Jurkat, Clone E6-1 (cell line): ENCODE measurements around the gene IFNL3. TPM values are rescaled to one million over a fixed set of nuclear protein-coding genes. Genes with fewer than 3 reads are reported as not detected.
"Not testable (repeated sequence)": the region's sequence is repeated elsewhere in the genome, so short reads cannot be mapped to it uniquely, and the experiment has no call there.

ENCODE experiments used
- DNase-seq: peaks from one replicate; pipeline ENCODE4 v3.0.0-alpha.2; 2011; ENCODE audit warnings: low read depth, low spot score
- H3K4me3 ChIP-seq: 2 replicates; pipeline ENCODE4 v1.5.1; 2011; ENCODE audit warnings: mild to moderate bottlenecking, low read length, control low read depth, moderate library complexity
- polyA plus RNA-seq: library from polyadenylated mRNA; unstranded; fragments of >200 nt; gene quantifications from one replicate; pipeline ENCODE4 v1.2.1, GENCODE V29; 2012; ENCODE audit warnings: missing spikeins; ENCODE audit not compliant: insufficient read length, insufficient read depth

The IFNL3 gene
- polyA plus RNA-seq, result not detected

DNA sequence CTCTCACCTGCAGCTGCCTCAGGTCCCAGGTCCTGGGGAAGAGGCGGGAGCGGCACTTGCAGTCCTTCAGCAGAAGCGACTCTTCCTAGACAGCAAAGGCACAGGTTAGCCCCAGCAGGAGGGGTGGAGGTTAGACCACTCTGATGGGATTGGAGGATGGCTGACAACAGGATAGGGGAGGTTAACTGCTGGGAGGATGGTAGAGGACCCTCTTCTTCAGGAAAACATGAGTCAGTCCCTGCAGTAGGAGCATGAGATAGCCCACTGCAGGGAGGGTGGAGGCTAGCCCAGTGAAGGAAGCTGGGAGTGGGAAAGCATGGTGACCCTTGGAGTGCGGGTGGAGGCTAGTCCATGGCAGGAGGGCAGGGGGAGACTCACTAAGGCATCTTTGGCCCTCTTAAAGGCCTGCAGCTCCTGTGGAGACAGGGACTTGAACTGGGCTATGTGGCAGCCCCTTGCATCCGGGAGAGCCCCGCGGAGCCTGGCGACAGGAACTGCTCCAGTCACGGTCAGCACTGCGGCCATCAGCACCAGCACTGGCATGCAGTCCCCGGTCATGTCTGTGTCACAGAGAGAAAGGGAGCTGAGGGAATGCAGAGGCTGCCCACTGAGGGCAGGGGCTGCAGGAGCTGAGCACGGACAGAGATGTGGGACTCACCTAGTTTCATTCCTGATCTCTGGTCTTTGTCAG lies at the start of gene IFNL3:
TSS of gene IFNL3 (minus strand) at position 597 of the 691 bp plus-strand sequence. CDS start at position 558, 39 bp downstream.
- not testable (repeated sequence) for H3K4me3 ChIP-seq, DNase-seq

GRCh38 chr19:39293394-39293793 lies 48.6 kb upstream of the IFNL3 start:
- no peak overlapping the region for H3K4me3 ChIP-seq
- no peak for DNase-seq

- DNase-seq, result no peak
Measured at GRCh38 chr19:39284032-39284431, 39.2 kb upstream of the IFNL3 start.

GRCh38 chr19:39282021-39282420 lies 37.2 kb upstream of the IFNL3 start:
- no peak for DNase-seq

More at GRCh38 chr19:39284032-39284431, 39.2 kb upstream of the IFNL3 start:
- H3K4me3 ChIP-seq, result no peak overlapping the region

DNA sequence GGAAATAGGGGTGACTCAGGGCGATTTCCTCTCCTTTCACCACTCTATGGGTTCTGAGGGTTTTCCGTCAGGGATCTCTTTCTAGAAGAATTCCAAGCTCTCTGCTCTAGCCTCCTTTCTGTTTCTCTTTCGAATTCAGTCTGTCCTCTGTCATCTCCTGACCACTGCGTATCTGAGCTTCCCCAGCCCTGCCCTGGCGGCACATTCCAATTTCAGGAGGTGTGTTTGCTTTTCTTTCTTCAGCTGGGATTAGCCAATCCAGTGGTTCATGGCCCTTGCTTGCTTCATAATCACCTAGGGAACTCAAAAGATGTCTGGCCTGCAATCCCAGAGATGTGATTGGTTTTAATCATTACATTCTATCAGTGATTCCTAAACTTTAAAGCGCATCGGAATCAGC lies 32.8 kb upstream of the IFNL3 start:
- H3K4me3 ChIP-seq, result no peak overlapping the region
- no peak for DNase-seq

More at GRCh38 chr19:39282021-39282420, 37.2 kb upstream of the IFNL3 start:
- H3K4me3 ChIP-seq, result no peak overlapping the region

- no peak overlapping the region for H3K4me3 ChIP-seq
- no peak for DNase-seq
Measured at GRCh38 chr19:39276740-39277139, 31.9 kb upstream of the IFNL3 start.

GRCh38 chr19:39275578-39275977 lies 30.8 kb upstream of the IFNL3 start:
- DNase-seq, result no peak
- no peak overlapping the region for H3K4me3 ChIP-seq

GRCh38 chr19:39273859-39274258 lies 29.1 kb upstream of the IFNL3 start:
- DNase-seq, H3K4me3 ChIP-seq: not testable (repeated sequence)

DNA sequence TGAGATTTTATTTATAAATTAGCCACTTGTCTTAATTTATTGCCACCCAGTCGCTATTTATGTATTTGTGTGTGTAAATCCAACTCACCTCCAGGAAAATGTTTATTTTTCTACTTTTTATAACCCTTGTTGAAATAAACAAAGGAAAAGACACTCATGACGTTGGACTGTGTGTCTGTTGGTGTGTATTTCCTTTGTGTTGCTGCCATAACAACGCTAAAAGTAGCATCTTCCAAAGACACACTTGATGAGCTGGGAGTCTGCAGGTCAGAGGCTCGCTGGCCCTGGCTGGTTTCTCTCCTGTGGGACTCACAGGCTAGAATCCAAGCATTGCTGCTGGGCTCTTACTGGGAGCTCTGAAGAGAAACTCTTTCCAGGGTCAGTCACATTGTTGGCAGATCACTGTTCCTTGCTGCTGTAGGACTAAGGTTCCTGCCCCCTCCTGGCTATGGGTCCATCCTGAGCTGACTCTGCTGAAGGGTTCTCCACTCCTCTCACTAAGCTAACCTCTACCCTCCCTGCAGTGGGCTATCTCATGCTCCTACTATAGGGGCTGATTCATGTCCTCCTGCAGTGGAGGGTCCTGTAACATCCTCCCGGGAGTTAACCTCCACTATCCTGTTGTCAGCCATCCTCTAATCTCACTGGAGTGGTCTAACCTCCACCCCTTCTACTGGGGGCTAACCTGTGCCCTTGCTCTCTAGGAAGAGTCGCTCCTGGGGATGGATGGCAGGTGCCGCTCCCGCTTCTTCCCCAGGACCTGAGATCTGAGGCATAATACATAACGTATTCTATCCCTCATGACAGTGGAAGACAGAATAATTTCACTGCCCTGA lies 25.4 kb upstream of the IFNL3 start:
- DNase-seq, result no peak
- H3K4me3 ChIP-seq, result no peak overlapping the region

GRCh38 chr19:39269369-39269768 lies 24.6 kb upstream of the IFNL3 start:
- DNase-seq, H3K4me3 ChIP-seq: not testable (repeated sequence)

DNA sequence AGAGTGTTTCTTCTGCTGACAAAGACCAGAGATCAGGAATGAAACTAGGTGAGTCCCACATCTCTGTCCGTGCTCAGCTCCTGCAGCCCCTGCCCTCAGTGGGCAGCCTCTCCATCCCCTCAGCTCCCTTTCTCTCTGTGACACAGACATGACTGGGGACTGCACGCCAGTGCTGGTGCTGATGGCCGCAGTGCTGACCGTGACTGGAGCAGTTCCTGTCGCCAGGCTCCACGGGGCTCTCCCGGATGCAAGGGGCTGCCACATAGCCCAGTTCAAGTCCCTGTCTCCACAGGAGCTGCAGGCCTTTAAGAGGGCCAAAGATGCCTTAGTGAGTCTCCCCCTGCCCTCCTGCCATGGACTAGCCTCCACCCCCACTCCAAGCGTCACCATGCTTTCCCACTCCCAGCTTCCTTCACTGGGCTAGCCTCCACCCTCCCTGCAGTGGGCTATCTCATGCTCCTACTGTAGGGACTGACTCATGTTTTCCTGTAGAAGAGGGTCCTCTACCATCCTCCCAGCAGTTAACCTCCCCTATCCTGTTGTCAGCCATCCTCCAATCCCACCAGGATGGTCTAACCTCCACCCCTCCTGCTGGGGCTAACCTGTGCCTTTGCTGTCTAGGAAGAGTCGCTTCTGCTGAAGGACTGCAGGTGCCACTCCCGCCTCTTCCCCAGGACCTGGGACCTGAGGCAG lies 23.9 kb upstream of the IFNL3 start:
- H3K4me3 ChIP-seq, DNase-seq: not testable (repeated sequence)

GRCh38 chr19:39268085-39268484 lies 23.3 kb upstream of the IFNL3 start, which contains the start of gene IFNL2:
Gene IFNL2, plus strand, starts transcription at chr19:39268396. Its CDS starts 173 bp downstream, at chr19:39268569.
- not testable (repeated sequence) for DNase-seq, H3K4me3 ChIP-seq

DNA sequence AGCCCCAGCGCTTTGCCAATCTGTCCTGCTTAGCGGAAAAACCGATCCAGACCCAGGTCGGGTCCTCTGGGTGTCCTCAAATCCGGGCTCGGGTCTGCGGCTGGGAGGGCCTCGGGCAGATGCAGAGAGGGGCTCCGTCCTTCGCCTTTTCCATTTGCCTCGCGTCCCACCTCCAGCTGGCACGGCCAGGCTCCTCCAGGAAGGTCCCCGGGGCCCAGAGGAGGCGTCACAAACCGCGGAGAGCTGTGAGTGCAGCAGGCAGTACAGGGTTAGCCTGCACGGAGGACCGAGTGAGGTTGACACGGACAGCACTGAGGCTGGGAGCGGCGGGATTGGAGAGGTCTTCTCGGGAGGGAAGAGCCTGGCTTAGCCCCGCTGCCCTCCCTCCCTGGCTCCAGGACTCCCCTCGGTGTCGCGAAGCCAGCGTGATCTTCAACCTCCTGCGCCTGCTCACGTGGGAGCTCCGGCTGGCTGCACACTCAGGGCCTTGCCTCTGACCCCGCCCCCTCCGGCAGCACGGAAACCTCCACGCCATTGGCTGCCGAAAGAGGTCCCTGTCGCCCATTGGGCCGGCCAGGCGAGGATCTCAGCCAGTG lies 20.6 kb upstream of the IFNL3 start:
- DNase-seq, result no peak
- H3K4me3 ChIP-seq, result no peak overlapping the region

- no peak for DNase-seq
- H3K4me3 ChIP-seq, result no peak overlapping the region
Measured at GRCh38 chr19:39264306-39265290, 19.8 kb upstream of the IFNL3 start.

DNA sequence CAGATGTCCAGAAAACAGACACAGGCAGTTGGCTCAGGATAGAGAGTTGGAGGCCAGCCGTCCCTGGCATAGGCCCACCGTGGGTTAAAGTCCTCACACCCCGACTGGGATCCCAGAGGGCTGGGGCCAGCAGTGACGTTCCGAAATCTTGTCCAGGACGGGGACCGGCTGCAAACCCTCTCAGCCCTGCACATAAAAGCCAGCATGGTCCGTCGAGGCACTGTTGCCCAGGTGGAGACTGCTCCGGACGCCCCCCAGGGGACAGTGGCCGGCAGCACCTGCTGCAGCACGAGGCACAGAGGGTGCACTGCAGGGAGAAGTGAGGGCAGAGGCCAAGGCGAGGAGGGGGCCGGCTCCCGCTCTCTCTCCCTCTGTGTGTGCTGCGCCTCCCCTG lies 19.1 kb upstream of the IFNL3 start:
- no peak overlapping the region for H3K4me3 ChIP-seq
- DNase-seq, result no peak

DNA sequence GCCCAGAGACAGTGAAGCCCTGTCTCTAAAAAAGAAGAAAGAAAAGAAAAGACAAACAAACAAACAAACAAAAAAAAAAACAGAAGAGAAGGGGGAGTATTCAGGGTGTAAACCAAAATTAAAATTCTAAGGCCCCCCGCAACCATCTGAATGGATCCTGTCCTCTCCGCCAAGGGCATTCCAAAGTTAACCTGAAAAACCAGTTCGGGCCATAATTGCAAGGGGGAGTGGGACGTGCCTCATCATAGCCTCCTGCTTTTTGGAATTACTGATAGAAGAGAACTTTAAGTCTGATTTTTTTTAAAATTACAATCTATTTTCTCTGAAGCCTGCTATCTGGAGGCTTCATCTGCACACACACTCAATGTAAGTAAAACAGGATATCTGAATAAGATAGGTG lies 17.7 kb upstream of the IFNL3 start:
- no peak for DNase-seq
- H3K4me3 ChIP-seq, result no peak overlapping the region

DNA sequence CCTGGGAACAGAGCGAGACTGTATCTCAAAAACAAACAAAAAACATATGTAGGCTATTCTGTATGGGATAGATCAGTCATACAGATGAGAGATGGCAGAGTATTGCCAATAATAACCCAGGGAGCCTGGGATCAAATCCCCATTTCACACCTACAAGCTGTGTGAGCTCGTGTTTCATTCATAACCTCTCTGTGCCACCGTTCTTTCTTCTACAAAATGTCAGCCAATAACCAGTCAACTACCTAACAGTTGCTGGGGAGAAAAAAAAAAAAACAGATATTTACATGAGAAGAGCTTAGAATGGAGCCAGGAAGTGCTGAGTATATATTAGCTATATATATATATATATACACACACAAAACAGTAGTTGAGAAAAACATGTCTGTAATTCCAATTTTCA lies 16.9 kb upstream of the IFNL3 start:
- DNase-seq, result no peak
- no peak overlapping the region for H3K4me3 ChIP-seq

DNA sequence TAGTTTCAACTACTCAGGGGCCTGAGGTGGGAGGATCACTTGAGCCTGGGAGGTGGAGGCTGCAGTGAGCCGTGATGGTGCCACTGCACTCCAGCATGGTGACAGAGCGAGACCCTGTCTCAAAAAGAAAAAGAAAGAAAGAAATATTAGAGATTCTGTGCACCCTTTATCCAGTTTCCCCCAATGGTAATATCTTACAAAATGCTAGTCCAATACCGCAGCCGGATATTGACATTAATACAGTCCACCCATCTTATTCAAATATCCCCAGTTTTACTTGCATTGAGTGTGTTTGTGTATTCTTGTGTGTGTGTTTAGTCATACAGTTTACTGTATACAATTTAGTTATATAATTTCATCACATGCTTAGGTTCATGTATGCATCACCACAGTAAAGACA lies 12.4 kb upstream of the IFNL3 start:
- no peak overlapping the region for H3K4me3 ChIP-seq
- no peak for DNase-seq
